HL-60/S4 (cell line): ENCODE results near the gene TMEM258.

Experiments used
- in situ Hi-C: fragments of 300-500 bp; cut with MboI; formaldehyde crosslinking; loops from 2 replicates; pipeline ENCODE4 v1.14.3; 2022; ENCODE audit warnings: low sequenced_read_pairs

Gene TMEM258

DNA sequence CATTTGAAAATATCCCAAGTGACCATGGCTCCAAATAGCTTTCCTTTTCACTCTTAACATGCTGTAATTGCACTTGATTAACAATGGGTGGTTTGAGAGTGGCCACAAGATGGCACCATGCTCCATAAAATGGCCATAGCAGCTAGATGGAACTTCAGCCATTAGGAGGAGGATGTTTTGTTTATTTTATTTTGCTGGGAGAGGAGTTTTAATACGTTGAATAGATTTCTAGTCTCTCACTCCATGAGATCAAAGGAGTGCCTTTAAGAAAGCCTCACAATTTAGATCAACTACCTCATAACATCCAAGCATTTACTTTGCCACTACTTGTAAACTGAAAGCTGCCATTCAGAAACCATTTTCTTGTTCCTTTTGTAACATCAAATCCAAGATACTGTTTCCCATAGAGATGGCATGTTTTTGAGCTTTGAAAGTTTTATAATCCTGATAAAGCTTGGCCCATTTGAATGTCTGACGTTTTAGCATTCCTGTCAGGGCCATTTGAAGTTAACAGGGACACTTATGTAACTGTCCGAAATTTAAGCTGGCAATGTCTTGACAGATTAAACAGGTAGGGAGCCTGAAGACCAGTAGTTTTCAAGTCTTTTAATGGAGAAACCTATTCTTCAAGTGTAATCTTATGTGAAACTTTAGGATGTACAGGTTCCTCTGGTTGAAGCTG lies 5.0 kb upstream of the TMEM258 start:
- in situ Hi-C loops, result no loop called here

GRCh38 chr11:61795876-61796526 lies 3.6 kb upstream of the TMEM258 start:
- in situ Hi-C loops, result no loop called here

GRCh38 chr11:61795459-61795858 lies 3.1 kb upstream of the TMEM258 start:
- in situ Hi-C loops, result no loop called here

GRCh38 chr11:61794579-61794978 lies 2.2 kb upstream of the TMEM258 start:
- in situ Hi-C loops, result no loop called here

- in situ Hi-C loops, result no loop called here
Observed at GRCh38 chr11:61793829-61794204, 1.4 kb upstream of the TMEM258 start.

DNA sequence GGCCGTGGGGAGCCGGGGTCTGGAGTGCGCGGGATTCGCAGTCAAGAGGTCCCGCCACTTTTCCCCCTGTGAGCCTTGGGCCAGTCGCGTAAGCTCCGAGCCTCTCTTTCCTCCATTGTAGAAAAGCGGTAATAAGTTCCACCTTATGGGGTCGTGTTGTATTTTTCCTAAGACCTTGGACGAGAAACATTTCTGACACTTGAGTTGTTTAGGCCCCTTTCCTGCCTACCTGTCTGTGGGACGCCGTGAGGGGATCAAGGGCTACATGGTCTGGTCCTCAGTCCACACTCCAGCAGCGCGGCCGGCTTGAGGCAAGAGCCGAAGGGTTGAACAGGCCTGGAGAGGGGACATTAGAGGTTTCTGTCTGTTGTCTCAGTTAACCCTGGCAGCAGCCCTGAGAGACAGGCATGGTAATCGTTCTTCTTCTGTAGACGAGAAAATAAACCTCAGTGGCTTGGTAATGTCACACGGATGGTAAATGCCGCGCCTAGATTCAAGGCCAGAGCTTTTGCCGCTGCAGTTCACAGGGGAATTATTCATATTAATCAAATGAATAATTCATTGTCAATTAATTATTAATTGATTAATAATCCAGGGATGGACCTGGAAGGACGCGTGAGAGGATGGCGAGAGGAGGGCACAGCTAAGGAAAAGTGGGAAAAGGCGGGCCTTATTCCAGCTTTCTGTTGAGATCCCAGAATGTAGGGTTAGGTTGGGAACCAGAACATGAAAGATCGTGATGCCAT lies 857 bp upstream of the TMEM258 start:
- in situ Hi-C loops, result no loop called here

- in situ Hi-C loops, result no loop called here
Observed at GRCh38 chr11:61791737-61792309, 576 bp downstream of the TMEM258 start.

DNA sequence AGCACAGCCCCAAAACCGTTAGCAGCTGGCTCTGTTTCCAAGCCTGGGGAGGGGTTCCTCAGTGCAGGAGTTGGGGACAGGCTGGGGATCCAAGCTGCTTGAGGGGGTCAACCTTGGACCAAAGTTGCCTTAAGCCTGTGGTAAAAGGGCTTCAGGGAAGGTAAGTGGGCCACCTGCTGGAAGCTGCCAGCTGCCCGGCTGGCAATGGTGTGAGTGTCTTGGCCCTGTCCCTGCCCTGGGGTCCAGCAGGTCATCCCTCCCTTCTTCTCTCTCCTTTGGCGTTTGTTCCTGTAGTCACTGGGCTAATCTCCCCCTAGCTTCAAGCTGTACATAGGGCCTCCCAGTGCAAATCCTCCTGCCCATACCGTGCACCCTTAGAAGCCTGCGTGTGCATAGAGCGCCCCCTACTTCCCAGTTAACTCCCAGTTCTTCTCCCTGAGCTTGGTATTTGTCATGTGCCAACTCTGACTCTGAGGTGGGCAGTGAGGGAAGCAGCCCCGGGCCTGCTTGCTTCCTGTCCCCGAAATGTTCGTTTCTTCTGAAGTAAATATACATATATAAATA lies 4.4 kb downstream of the TMEM258 start:
- in situ Hi-C loops, result no loop called here

DNA sequence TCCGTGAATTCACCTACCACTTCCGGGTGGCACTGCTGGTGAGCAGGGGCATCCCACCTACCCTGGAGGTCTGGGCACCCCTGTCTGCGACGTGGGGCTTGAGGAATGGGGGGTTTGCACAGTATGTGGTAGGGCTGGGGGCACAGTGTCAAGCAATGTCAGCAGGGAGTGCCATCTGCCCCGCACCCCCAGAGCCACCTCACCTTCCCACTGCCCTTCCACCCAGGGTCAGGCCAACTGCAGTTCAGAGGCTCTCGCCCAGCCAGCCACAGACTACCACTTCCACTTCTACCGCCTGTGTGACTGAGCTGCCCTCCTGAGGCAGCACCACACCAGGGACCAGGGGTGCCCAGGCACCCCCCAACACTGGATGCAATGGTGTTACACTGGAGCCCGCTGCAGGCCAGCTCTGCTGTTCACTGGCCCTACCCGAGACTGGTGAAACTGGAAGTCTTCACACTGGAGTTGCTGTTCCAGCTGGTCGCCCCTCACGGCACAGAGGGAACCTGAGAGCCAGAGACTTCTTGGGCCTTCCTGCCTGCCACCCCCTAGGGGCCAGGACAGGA lies 6.5 kb downstream of the TMEM258 start:
- in situ Hi-C loops, result no loop called here

- in situ Hi-C loops, result no loop called here
Observed at GRCh38 chr11:61784506-61784805, 7.9 kb downstream of the TMEM258 start.

GRCh38 chr11:61783717-61784505 lies 8.5 kb downstream of the TMEM258 start:
- in situ Hi-C loops, result no loop called here

DNA sequence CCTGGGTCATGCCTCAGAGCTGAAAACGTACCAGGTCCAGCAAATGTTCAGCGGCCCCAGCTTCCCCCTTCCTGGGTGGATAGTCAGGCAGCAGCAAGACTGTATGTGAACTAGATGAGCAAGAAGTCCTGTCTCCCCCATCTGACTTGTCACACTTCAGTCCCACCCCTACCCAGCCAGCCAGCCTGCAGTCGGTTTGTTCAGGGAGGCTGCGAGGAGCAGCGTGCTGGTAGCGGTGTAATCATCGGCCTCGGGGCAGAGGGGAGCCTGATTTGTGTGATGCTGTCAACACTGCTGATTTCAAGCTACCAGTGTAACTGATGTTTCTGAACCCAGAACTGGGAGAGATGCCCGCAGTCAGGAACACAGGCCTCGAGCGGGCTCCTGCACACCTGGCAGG lies 9.6 kb downstream of the TMEM258 start:
- in situ Hi-C loops, result no loop called here

GRCh38 chr11:61782299-61782698 lies 10.1 kb downstream of the TMEM258 start:
- in situ Hi-C loops, result no loop called here

- in situ Hi-C loops, result no loop called here
Observed at GRCh38 chr11:61781585-61781984, 10.8 kb downstream of the TMEM258 start.

- in situ Hi-C loops, result no loop called here
Observed at GRCh38 chr11:61780581-61781162, 11.7 kb downstream of the TMEM258 start.

- in situ Hi-C loops, result no loop called here
Observed at GRCh38 chr11:61779666-61780525, 12.5 kb downstream of the TMEM258 start.

GRCh38 chr11:61778920-61779650 lies 13.3 kb downstream of the TMEM258 start:
- in situ Hi-C loops, result no loop called here

DNA sequence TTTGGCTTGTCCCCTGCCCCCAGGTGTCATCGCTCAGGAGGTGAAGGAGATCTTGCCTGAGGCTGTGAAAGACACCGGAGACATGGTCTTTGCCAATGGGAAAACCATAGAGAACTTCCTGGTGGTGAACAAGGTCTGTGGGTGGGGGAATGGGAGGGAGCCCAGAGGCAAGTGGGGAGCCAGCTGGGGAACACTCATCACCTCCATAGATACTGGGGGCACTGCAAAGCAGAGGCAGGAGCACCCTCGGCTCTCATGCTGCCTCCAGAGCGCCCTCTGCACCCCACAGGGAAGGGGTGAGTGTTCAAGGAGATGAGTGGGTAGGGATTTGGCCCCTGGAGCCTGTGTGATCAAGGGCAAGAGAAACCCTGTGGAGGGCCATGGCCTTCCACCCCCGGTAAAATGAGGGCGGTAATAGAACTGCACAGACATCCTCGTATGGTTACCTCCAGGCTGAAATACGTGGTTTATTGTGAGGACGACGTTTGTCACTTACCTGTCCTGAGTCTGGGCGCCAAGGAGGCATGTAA lies 14.0 kb downstream of the TMEM258 start:
- in situ Hi-C loops, result no loop called here
